Measurements from ENCODE around the gene DPP7.
"Not testable (repeated sequence)": the region's sequence is repeated elsewhere in the genome, so short reads cannot be mapped to it uniquely, and the experiment has no call there.

Gene DPP7

DNA sequence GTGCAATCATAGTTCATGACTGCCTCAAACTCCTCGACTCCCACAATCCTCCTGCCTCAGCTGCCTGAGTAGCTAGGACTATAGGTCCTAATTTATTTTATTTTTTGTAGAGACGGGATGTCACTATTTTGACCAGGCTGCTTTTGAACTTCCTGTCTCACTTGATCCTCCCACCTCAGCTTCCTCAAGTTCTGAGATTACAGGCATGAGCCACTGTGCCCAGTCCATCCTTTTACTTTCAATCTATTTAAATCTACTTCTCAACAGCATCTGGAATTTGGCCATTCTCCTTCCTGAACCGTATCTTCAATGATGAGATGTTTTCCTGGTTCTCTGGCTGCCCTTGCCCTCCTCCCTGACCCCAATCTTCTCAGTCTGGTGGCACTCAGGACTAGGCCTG lies 12.3 kb upstream of the DPP7 start:
- peaks cover 29% of the 10 kb centered on the region for H3K4me1 Mint-ChIP-seq
- peaks cover 8% of the 10 kb centered on the region for H3K36me3 Mint-ChIP-seq
- H3K4me3 Mint-ChIP-seq: peak overlapping the region; percentile 89
- no peaks in the 10 kb centered on the region for H3K9me3 Mint-ChIP-seq
- peak overlapping the region; percentile 94 for H3K27ac Mint-ChIP-seq
- DNase-seq (ENCODE audit: low spot score in 2 of 2) (no peak), ATAC-seq (no peak)

DNA sequence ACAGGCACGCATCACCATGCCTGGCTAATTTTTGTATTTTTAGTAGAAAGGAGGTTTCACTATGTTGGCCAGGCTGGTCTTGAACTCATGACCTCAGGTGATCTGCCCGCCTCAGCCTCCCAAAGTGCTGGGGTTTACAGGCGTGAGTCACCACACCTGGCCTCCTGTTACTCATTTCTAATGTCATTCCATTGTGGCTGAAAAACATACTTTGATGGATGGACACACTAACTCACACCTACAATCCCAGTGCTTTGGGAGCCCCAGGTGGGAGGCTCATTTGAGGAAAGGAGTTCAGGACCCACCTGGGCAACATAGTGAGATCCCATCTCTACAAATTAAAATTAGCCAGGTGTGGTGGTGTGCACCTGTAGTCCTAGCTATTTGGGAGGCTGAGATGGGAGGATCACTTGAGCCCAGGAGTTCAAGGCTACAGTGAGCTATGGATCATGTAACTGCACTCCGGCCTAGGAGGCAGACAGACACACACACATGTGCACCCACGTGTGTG lies 9.5 kb upstream of the DPP7 start:
- H3K9me3 Mint-ChIP-seq; H3K36me3 Mint-ChIP-seq; H3K27ac Mint-ChIP-seq; ATAC-seq; H3K4me3 Mint-ChIP-seq; DNase-seq (ENCODE audit: low spot score in 2 of 2): not testable (repeated sequence)
- peaks cover 32% of the 10 kb centered on the region for H3K4me1 Mint-ChIP-seq

GRCh38 chr9:137123468-137123837 lies 8.9 kb upstream of the DPP7 start:
- no peak overlapping the region for H3K4me3 Mint-ChIP-seq
- no peak for ATAC-seq
- no peak overlapping the region for H3K27ac Mint-ChIP-seq
- DNase-seq (ENCODE audit: low spot score in 2 of 2): no peak
- H3K4me1 Mint-ChIP-seq: peaks cover 29% of the 10 kb centered on the region
- H3K36me3 Mint-ChIP-seq: peaks cover 8% of the 10 kb centered on the region
- H3K9me3 Mint-ChIP-seq: no peaks in the 10 kb centered on the region

DNA sequence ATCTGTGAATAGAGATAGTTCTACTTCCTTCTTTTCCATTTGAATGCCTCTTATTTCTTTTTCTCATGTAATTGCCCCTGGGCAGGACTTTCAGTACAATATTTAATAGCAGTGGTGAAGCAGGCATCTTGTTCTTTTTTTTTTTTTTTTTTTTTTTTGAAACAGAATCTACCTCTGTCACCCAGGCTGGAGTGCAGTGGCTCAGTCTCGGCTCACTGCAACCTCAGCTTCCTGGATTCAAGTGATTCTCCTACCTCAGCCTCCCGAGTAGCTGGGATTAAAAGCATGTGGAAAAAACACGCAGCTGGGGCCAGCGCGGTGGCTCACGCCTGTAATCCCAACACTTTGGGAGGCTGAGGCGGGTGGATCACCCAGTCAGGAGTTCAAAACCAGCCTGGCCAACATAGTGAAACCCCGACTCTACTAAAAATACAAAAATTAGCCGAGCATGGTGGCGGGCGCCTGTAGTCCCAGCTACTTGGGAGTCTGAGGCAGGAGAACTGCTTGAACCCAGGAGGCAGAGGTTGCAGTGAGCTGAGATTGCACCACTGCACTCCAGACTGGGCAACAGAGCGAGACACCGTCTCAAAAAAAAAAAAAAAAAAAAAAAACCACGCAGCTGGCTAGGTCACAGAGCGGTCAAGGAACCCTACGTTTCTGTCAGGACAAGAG lies 8.4 kb upstream of the DPP7 start:
- not testable (repeated sequence) for ATAC-seq; H3K36me3 Mint-ChIP-seq; H3K27ac Mint-ChIP-seq; H3K4me3 Mint-ChIP-seq; H3K9me3 Mint-ChIP-seq; DNase-seq (ENCODE audit: low spot score in 2 of 2)
- peaks cover 24% of the 10 kb centered on the region for H3K4me1 Mint-ChIP-seq

- not testable (repeated sequence) for H3K27ac Mint-ChIP-seq, H3K4me3 Mint-ChIP-seq
These were observed 7.6 kb upstream of the DPP7 start for GRCh38 chr9:137121927-137122795.

GRCh38 chr9:137118092-137118603 lies 3.6 kb upstream of the DPP7 start:
- H3K9me3 Mint-ChIP-seq; ATAC-seq; H3K36me3 Mint-ChIP-seq; H3K4me3 Mint-ChIP-seq; H3K27ac Mint-ChIP-seq; DNase-seq (ENCODE audit: low spot score in 2 of 2): not testable (repeated sequence)
- H3K4me1 Mint-ChIP-seq: peaks cover 16% of the 10 kb centered on the region

More at GRCh38 chr9:137121927-137122795, 7.6 kb upstream of the DPP7 start:
- not testable (repeated sequence) for ATAC-seq; H3K9me3 Mint-ChIP-seq; DNase-seq (ENCODE audit: low spot score in 2 of 2); H3K36me3 Mint-ChIP-seq
- H3K4me1 Mint-ChIP-seq: peaks cover 18% of the 10 kb centered on the region

GRCh38 chr9:137117269-137117731 lies 2.8 kb upstream of the DPP7 start:
- no peak overlapping the region for H3K4me3 Mint-ChIP-seq
- H3K4me1 Mint-ChIP-seq: peaks cover 20% of the 10 kb centered on the region
- no peak overlapping the region for H3K27ac Mint-ChIP-seq
- DNase-seq (ENCODE audit: low spot score in 2 of 2): no peak
- no peak for ATAC-seq
- no peaks in the 10 kb centered on the region for H3K9me3 Mint-ChIP-seq
- no peaks in the 10 kb centered on the region for H3K36me3 Mint-ChIP-seq

GRCh38 chr9:137116728-137117127 lies 2.2 kb upstream of the DPP7 start:
- no peaks in the 10 kb centered on the region for H3K9me3 Mint-ChIP-seq
- peaks cover 4% of the 10 kb centered on the region for H3K36me3 Mint-ChIP-seq
- ATAC-seq (no peak), DNase-seq (ENCODE audit: low spot score in 2 of 2) (no peak)
- H3K27ac Mint-ChIP-seq: no peak overlapping the region
- no peak overlapping the region for H3K4me3 Mint-ChIP-seq
- peaks cover 14% of the 10 kb centered on the region for H3K4me1 Mint-ChIP-seq

GRCh38 chr9:137116027-137116507 lies 1.5 kb upstream of the DPP7 start:
- Mint-ChIP-seq H3K27ac (no peak overlapping the region), H3K9me3 (no peaks in the 10 kb centered on the region), H3K4me3 (peak overlapping the region; percentile 65), H3K36me3 (peaks cover 11% of the 10 kb centered on the region), H3K4me1 (peaks cover 14% of the 10 kb centered on the region)
- ATAC-seq (no peak), DNase-seq (ENCODE audit: low spot score in 2 of 2) (no peak)

DNA sequence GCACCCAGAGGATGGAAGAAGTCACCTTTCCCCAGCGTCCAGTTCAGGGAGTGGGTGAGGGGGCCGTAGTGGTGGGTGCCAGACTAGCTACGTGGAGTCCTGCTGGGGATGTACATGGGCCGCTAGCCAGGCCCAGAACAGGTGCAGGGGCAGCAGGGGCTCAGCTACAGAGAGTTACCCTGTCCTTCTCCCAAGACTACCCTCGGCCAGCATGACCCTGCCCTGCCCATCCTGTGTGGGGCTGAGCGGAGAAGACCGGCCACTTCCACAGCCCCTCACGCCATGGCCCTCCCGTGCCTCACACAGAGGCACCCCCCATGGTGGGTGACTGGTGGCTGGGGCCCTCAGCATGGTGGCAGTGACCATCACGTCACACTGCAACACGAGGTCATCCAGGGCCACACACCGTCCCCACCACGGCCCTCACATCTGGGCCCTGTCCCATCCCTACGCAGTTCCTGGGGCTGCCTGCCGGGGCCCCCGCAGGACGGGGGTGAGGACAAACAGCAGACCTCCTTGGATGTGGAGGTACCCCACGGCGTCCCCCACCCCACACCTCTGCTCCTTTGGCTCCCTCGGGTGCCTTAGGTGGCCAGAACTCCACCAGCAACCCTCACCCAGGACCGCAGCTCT lies 977 bp upstream of the DPP7 start:
- ATAC-seq (no peak), DNase-seq (ENCODE audit: low spot score in 2 of 2) (no peak)
- Mint-ChIP-seq H3K27ac (no peak overlapping the region), H3K36me3 (peaks cover 16% of the 10 kb centered on the region), H3K4me3 (peak overlapping the region; percentile 65), H3K4me1 (peaks cover 19% of the 10 kb centered on the region), H3K9me3 (no peaks in the 10 kb centered on the region)

GRCh38 chr9:137114220-137114612 lies 317 bp downstream of the DPP7 start:
- peak; percentile 31 for ATAC-seq
- no peaks in the 10 kb centered on the region for H3K9me3 Mint-ChIP-seq
- no peak overlapping the region for H3K27ac Mint-ChIP-seq
- DNase-seq (ENCODE audit: low spot score in 2 of 2): no peak
- H3K4me3 Mint-ChIP-seq: peak overlapping the region; percentile 65
- H3K36me3 Mint-ChIP-seq: peaks cover 25% of the 10 kb centered on the region
- peaks cover 18% of the 10 kb centered on the region for H3K4me1 Mint-ChIP-seq

DNA sequence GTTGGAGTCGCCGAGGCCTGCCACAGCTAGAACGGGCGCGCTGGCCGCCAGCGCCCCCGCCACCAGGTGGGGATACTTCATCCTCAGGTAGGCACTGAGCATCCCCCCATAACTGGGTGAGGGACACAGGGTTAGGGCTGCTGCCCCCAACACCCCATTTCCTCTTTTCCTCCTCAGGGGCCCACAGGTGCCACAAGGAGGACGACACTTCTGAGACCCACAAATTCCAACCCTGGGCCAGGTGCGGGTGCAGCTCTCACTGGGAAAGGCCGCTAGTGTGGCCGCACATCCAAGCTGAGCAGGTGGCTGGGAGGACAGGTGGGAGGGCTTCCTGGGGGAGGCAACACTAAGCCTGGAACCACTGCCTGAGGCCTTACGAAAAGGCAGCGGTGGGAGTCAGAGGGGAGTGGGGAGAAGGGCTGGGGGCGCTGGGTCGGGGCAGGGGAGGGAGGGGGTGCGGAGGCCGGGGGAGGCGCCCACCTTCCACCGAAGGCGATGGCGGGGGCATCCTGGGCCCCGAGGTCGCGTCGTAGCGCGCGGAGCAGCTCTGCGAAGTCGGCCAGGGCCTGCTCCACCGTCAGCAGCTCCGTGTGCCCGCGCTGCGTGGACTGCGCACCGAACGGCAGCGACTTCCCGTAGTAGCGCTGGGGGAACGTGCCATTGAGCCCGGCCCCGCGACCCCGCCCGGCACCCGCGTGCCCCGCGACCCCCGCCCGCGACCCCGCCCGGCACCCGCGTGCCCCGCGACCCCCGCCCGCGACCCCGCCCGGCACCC lies 961 bp downstream of the DPP7 start:
- Mint-ChIP-seq H3K4me3 (peak overlapping the region; percentile 65), H3K9me3 (no peaks in the 10 kb centered on the region), H3K27ac (peak overlapping the region; percentile 48), H3K4me1 (peaks cover 14% of the 10 kb centered on the region), H3K36me3 (peaks cover 31% of the 10 kb centered on the region)
- no peak for DNase-seq (ENCODE audit: low spot score in 2 of 2)
- peak; percentile 64 for ATAC-seq

DNA sequence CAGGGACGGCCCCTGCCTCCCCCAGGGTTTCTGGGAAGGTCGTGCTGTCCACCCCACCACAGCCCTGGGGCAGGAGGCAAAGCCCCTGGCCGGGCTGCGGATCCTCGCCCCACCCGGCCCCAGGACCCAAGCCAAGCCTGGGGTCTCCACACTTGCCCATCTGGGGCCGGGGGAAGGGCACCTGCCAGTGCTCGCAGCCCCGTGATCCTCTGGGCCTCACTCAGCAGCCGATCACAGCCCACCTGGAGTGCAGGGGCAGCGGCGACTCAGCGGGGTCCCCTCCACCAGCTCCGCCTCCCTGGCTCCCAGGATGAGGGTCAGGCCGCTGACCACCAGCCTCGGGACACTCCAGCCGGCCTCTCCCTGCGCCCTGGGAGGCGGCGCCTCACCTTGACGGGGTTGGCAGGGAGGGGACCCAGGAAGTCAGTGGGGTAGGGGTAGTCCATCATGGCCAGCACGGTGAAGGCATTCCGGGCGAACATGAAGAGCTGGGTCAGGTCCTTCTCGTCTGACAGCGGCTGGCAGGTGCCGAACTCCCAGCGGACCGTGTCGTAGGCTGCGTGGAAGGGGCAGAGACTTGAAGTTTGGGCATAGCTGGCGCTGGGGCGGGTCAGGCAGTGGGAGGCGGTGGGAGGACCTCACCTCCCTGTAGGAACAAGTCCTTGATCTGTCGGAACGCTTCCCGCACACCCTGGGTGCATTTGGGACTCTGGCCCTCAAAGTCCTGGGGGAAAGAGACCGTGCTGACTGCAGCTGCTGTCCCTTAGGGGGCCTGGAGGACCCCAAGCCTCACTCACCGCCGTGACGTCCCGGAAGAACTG lies 1.8 kb downstream of the DPP7 start:
- DNase-seq (ENCODE audit: low spot score in 2 of 2): no peak
- Mint-ChIP-seq H3K36me3 (peaks cover 39% of the 10 kb centered on the region), H3K27ac (peak overlapping the region; percentile 48), H3K4me3 (peak overlapping the region; percentile 65), H3K4me1 (peaks cover 14% of the 10 kb centered on the region), H3K9me3 (no peaks in the 10 kb centered on the region)
- ATAC-seq: no peak
